SU-DHL-6 (cell line): Measurements from ENCODE around the gene TXNRD2.

Experiments
- H2AFZ ChIP-seq: fragments of 200-600 bp; sonication (generic); 2 replicates; pipeline ENCODE4 v1.6.1; 2014; ENCODE audit warnings: low read depth, mild to moderate bottlenecking, moderate library complexity, mixed read lengths, antibody characterized with exemption, low read length; ENCODE audit not compliant: severe bottlenecking
- H3F3A ChIP-seq: fragments of 200-600 bp; shearing (Covaris generic); 2 replicates; pipeline ENCODE4 v1.6.0; 2016; ENCODE audit warnings: antibody characterized with exemption, mild to moderate bottlenecking; ENCODE audit not compliant: insufficient read depth
- H3K27ac ChIP-seq: fragments of 200-600 bp; sonication (generic); 2 replicates; pipeline ENCODE4 v1.5.1; 2016; ENCODE audit warnings: low read depth, mild to moderate bottlenecking, low read length, moderate library complexity, mixed read lengths
- H3K27me3 ChIP-seq: fragments of 200-600 bp; sonication (generic), shearing (Covaris generic); 2 replicates; pipeline ENCODE4 v1.6.0; 2014; ENCODE audit warnings: mild to moderate bottlenecking, low read length
- H3K36me3 ChIP-seq: fragments of 200-600 bp; sonication (generic); 2 replicates; pipeline ENCODE4 v1.6.1; 2014; ENCODE audit warnings: mild to moderate bottlenecking, low read length, mixed read lengths
- H3K4me2 ChIP-seq: fragments of 300-600, 200-600 bp; shearing (Covaris generic), sonication (generic); 2 replicates; pipeline ENCODE4 v1.6.0; 2014; ENCODE audit warnings: low read length, low read depth, mild to moderate bottlenecking; ENCODE audit not compliant: poor library complexity, severe bottlenecking
- H3K4me3 ChIP-seq: fragments of 200-600 bp; sonication (generic); 2 replicates; pipeline ENCODE4 v1.5.1; 2014; ENCODE audit warnings: antibody characterized with exemption, low read length, mild to moderate bottlenecking, mixed read lengths; ENCODE audit not compliant: insufficient read depth, poor library complexity, severe bottlenecking
- H3K79me2 ChIP-seq: fragments of 200-600 bp; sonication (generic); 2 replicates; pipeline ENCODE4 v1.6.1; 2014; ENCODE audit warnings: mild to moderate bottlenecking, low read length, moderate library complexity; ENCODE audit not compliant: insufficient read depth
- H3K9ac ChIP-seq: fragments of 200-600 bp; sonication (generic); 2 replicates; pipeline ENCODE4 v1.7.0; 2014; ENCODE audit warnings: mild to moderate bottlenecking, low read length
- H3K9me2 ChIP-seq: fragments of 200-600 bp; sonication (generic); replicated peaks from 2 replicates; pipeline ENCODE4 v1.6.1; 2014; ENCODE audit warnings: low read length; ENCODE audit not compliant: insufficient read depth
- H3K9me3 ChIP-seq: fragments of 200-600 bp; sonication (generic); 2 replicates; pipeline ENCODE4 v1.6.1; 2014; ENCODE audit warnings: low read length, mixed read lengths; ENCODE audit not compliant: insufficient read depth
- H4K20me1 ChIP-seq: fragments of 200-600 bp; sonication (generic); 2 replicates; pipeline ENCODE4 v1.6.1; 2014; ENCODE audit warnings: low read depth, mild to moderate bottlenecking, antibody characterized with exemption, low read length, moderate library complexity, mixed read lengths
- EZH2phosphoT487 ChIP-seq: fragments of 200-600 bp; sonication (generic), shearing (Covaris generic); conservative IDR thresholded peaks from 2 replicates; pipeline ENCODE4 v1.6.1; 2018; ENCODE audit warnings: mild to moderate bottlenecking, antibody characterized with exemption, low read length, moderate library complexity, mixed read lengths
- TF ChIP-seq, protein P1 (sequence below): fragments of 200-600 bp; sonication (generic); IDR thresholded peaks from one replicate; pipeline ENCODE4 v1.5.1; 2017; ENCODE audit warnings: antibody characterized with exemption, mild to moderate bottlenecking, low read length, moderate library complexity; ENCODE audit not compliant: insufficient read depth, poor library complexity, severe bottlenecking

TXNRD2 gene

DNA sequence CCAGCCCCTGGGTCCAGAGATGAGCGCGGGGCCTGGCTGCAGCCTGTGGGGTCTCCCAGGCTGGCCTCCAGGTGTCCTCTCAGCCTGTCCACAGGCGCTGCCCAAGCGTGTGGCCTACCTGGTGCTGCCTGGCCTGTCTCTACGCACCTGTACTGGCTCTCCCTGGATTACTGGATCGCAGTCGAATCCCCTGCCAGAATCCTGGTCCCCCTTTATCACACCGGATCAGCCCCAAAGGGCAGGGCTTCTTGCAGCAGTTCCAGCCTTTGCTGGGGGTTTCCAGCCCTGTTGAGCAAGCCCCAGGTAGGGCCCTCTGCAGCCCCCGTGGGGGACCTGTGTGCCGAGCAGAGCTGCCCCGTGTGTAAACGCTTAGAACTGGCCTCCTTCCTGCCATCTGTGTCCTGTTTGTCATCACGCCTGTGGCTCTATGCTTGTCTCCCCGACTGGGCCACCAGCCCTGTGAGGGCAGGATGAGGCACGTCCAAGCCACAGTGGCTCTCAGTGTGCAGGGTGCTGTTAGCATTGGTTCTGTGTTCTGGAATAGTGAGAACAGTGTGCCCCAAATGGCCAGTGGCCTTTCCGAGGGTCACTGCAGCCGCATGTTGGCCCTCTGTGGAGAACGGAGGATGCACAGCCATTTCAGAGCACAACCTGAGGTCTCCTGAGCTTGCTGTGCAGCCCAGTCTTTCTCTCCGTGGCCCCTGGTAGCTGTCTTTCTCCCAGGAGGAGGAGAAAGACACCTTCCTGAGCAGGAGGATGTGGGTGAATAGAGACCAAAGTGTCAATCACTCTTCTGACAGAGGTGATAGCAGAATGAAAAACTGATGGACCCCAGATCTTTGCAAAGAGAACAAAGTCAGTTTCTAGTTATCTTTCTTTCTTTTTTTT is 13.9 kb upstream of the TXNRD2 start:
- Histone ChIP-seq H3K9me2 (no peaks in the 10 kb centered on the region), H4K20me1 (no peaks in the 10 kb centered on the region), H3K79me2 (no peaks in the 10 kb centered on the region), H3K27me3 (no peaks in the 10 kb centered on the region), H3K27ac (no peak overlapping the region), H2AFZ (no peak overlapping the region), H3K4me3 (no peak overlapping the region), H3K9ac (no peak overlapping the region), H3F3A (no peaks in the 10 kb centered on the region), H3K4me2 (no peak overlapping the region), H3K9me3 (no peaks in the 10 kb centered on the region), H3K36me3 (no peaks in the 10 kb centered on the region)
- TF ChIP-seq, protein P1, sequence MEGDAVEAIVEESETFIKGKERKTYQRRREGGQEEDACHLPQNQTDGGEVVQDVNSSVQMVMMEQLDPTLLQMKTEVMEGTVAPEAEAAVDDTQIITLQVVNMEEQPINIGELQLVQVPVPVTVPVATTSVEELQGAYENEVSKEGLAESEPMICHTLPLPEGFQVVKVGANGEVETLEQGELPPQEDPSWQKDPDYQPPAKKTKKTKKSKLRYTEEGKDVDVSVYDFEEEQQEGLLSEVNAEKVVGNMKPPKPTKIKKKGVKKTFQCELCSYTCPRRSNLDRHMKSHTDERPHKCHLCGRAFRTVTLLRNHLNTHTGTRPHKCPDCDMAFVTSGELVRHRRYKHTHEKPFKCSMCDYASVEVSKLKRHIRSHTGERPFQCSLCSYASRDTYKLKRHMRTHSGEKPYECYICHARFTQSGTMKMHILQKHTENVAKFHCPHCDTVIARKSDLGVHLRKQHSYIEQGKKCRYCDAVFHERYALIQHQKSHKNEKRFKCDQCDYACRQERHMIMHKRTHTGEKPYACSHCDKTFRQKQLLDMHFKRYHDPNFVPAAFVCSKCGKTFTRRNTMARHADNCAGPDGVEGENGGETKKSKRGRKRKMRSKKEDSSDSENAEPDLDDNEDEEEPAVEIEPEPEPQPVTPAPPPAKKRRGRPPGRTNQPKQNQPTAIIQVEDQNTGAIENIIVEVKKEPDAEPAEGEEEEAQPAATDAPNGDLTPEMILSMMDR, result no peak
- no peak for TF ChIP-seq EZH2phosphoT487

DNA sequence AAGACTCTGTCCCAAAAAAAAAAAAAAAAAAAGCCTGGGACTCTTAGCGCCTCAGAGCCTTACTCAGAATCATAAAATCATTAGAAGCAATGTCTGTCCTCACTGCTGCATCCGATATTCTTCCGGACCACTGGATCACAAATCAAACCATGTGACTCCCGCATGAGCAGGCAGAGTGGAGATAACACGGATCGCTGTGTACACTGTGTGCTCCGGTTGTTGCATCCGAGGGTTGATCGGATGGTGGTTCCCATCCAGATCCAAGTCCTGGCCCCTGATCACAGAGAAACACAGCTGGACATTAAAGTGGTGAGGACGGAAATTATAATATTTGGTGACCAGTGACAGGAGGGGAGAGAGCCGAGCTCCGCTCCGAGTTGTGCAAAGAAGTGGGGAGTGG is 9.7 kb upstream of the TXNRD2 start:
- Histone ChIP-seq H4K20me1 (no peaks in the 10 kb centered on the region), H3K27ac (no peak overlapping the region), H3K27me3 (no peaks in the 10 kb centered on the region), H3K9me3 (no peaks in the 10 kb centered on the region), H3K9ac (no peak overlapping the region), H3K79me2 (no peaks in the 10 kb centered on the region), H2AFZ (no peak overlapping the region), H3K36me3 (no peaks in the 10 kb centered on the region), H3K4me2 (no peak overlapping the region), H3K9me2 (no peaks in the 10 kb centered on the region), H3F3A (no peaks in the 10 kb centered on the region), H3K4me3 (no peak overlapping the region)
- TF ChIP-seq, protein P1, result no peak
- TF ChIP-seq EZH2phosphoT487, result no peak

DNA sequence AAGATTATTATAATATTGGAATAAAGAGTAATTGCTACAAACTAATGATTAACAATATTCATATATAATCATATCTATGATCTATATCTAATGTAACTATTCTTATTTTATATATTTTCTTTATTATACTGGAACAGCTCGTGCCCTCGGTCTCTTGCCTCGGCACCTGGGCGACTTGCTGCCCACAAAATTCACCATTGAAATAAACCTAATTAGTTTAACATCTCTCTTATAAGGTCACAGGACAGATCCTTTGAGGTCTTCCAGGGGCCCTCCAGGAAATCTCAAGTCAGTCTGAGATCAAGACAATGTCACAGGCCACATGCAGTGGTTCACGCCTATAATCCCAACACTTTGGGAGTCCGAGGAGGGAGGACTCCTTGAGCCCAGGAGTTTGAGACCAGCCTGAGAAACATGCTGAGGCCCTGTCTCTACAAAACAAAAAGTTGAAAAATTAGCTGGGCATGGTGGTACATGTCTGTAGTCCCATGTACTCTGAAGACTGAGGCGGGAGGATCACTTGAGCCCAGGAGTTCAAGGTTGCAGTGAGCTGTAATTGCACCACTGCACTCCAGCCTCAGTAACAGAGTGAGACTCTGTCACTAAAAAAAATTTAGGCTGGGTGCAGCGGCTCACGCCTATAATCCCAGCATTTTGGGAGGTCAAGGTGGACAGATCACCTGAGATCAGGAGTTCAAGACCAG is 6.6 kb upstream of the TXNRD2 start:
- H3K9me2 ChIP-seq, result no peaks in the 10 kb centered on the region
- no peak overlapping the region for H3K4me2 ChIP-seq
- H3K27me3 ChIP-seq, result no peaks in the 10 kb centered on the region
- H3F3A ChIP-seq, result no peaks in the 10 kb centered on the region; the same call in 1 of the 2 replicates
- no peak overlapping the region for H3K27ac ChIP-seq
- H2AFZ ChIP-seq, result no peak overlapping the region
- no peak overlapping the region for H3K9ac ChIP-seq
- no peak overlapping the region for H3K4me3 ChIP-seq
- H3K79me2 ChIP-seq, result peaks cover 5% of the 10 kb centered on the region
- TF ChIP-seq, protein P1, result no peak
- TF ChIP-seq EZH2phosphoT487, result no peak
- no peaks in the 10 kb centered on the region for H3K36me3 ChIP-seq
- H3K9me3 ChIP-seq, result no peaks in the 10 kb centered on the region
- H4K20me1 ChIP-seq, result no peaks in the 10 kb centered on the region
